PFSK-1 (cell line): ENCODE results near the gene RGS18.

Experiments used
- FOXP2 ChIP-seq: optimal IDR thresholded peaks from 2 replicates; pipeline ENCODE3; 2011; ENCODE audit warnings: borderline replicate concordance, control low read depth, inconsistent platforms; ENCODE audit not compliant: insufficient read depth; ENCODE audit errors: extremely low read length, extremely low read depth
- POLR2AphosphoS5 ChIP-seq: IDR thresholded peaks from 2 replicates; pipeline ENCODE4 v1.6.1; 2012; ENCODE audit warnings: low read depth, mild to moderate bottlenecking, control low read depth, low read length, moderate library complexity
- REST ChIP-seq, 2 experiments: IDR thresholded peaks; 2 replicates each; pipeline versions ENCODE4 v1.6.1 to v1.8.0; 2011 to 2012; ENCODE audit warnings: low read depth in 2 of 2, low read length in 2 of 2, control low read depth in 1 of 2, inconsistent platforms in 1 of 2, mild to moderate bottlenecking in 1 of 2, moderate library complexity in 1 of 2; ENCODE audit not compliant: insufficient read depth in 1 of 2
- SIN3A ChIP-seq: IDR thresholded peaks from 2 replicates; pipeline ENCODE4 v1.6.1; 2012; ENCODE audit warnings: mild to moderate bottlenecking, low read length, moderate library complexity, borderline replicate concordance; ENCODE audit not compliant: insufficient read depth
- TAF1 ChIP-seq: IDR thresholded peaks from 2 replicates; pipeline ENCODE4 v1.6.1; 2012; ENCODE audit warnings: low read length, control low read depth, borderline replicate concordance; ENCODE audit not compliant: insufficient read depth

RGS18 gene

GRCh38 chr1:192147221-192147620 lies 11.0 kb upstream of the RGS18 start:
- TF ChIP-seq POLR2AphosphoS5 (no peak), REST (IDR thresholded peaks at IDR 0.05; ENCODE audit: insufficient read depth in 1 of 2, low read depth in 2 of 2, low read length in 2 of 2) (no peak), FOXP2 (no peak), TAF1 (no peak), SIN3A (no peak)

GRCh38 chr1:192147696-192148095 lies 10.6 kb upstream of the RGS18 start:
- TF ChIP-seq TAF1 (no peak), POLR2AphosphoS5 (no peak), FOXP2 (no peak), SIN3A (no peak), REST (IDR thresholded peaks at IDR 0.05; ENCODE audit: insufficient read depth in 1 of 2, low read depth in 2 of 2, low read length in 2 of 2) (no peak)

- no peak for TF ChIP-seq SIN3A
- TF ChIP-seq FOXP2 = no peak
Observed at GRCh38 chr1:192151176-192151575, 7.1 kb upstream of the RGS18 start.

GRCh38 chr1:192153276-192153675 lies 5.0 kb upstream of the RGS18 start:
- TF ChIP-seq REST (IDR thresholded peaks at IDR 0.05; ENCODE audit: insufficient read depth in 1 of 2, low read depth in 2 of 2, low read length in 2 of 2) (no peak), POLR2AphosphoS5 (no peak), TAF1 (no peak), FOXP2 (no peak), SIN3A (no peak)

GRCh38 chr1:192157067-192157466 lies 1.2 kb upstream of the RGS18 start:
- TF ChIP-seq SIN3A (no peak), FOXP2 (no peak), TAF1 (no peak), POLR2AphosphoS5 (no peak), REST (IDR thresholded peaks at IDR 0.05; ENCODE audit: insufficient read depth in 1 of 2, low read depth in 2 of 2, low read length in 2 of 2) (no peak)
